ENCODE measurements around the gene ADAM12. TPM values are rescaled to one million over a fixed set of nuclear protein-coding genes. Genes with fewer than 3 reads are reported as not detected.

The ADAM12 gene
- total and polyA plus RNA-seq, 2 of the 13 experiments (the other 11 are each of a cell fraction or from before 2014, with no cell fraction given), result not detected

GRCh38 chr10:125979976-125980375 lies 408.3 kb downstream of the ADAM12 start:
- no peak for FAIRE-seq
- in situ Hi-C loops (cut with HindIII; ENCODE audit: extremely low pct_ligation_motif_present, low pct_unique_long_range_greater_than_20kb) (loop anchor here (10.0 to 25.0 kb wide), 2 partner anchors 407 to 765 kb away; partner anchors contain the start of gene ADAM12), intact Hi-C loops (cut with micrococcal nuclease; ENCODE audit: unreplicated experiment) (loop anchor here (5.0 kb wide), 2 partner anchors 113 to 767 kb away; no protein-coding TSS in a partner anchor)
- Histone ChIP-seq H2AFZ (ENCODE audit: low read length) (no peak overlapping the region), H4K20me1 (ENCODE audit: insufficient read depth, low read length) (no peaks in the 10 kb centered on the region), H3K36me3 (replicated peaks in 1 of 2; ENCODE audit: control insufficient read depth in 1 of 2, insufficient read depth in 2 of 2, low read length in 2 of 2) (no peaks in the 10 kb centered on the region), H3K4me2 (ENCODE audit: low read depth, low read length) (no peak overlapping the region), H3K4me1 (ENCODE audit: insufficient read depth, low read length) (no peaks in the 10 kb centered on the region), H3K4me3 (replicated peaks in 1 of 3; ENCODE audit: insufficient read depth in 1 of 3, low read depth in 2 of 3, low read length in 3 of 3) (no peak overlapping the region), H3K79me2 (ENCODE audit: insufficient read depth, low read length) (no peaks in the 10 kb centered on the region), H3K27ac (ENCODE audit: extremely low read length, insufficient read depth, low read length) (no peak overlapping the region), H3K9me3 (ENCODE audit: low read length) (no peaks in the 10 kb centered on the region), H3K27me3 (ENCODE audit: control insufficient read depth in 1 of 2, insufficient read depth in 2 of 2, low read length in 2 of 2) (peaks cover 3 to 21% of the 10 kb centered on the region in 2 experiments), H3K9ac (ENCODE audit: insufficient read depth, low read depth, low read length) (no peak overlapping the region)
- no peak for ATAC-seq
- ChIA-PET CTCF (ENCODE audit: low intra/inter-chr PET ratio, low total read pairs) (no interaction called here), POLR2A (no interaction called here)
- WGBS (ENCODE audit: low lambda C conversion rate), result 6% methylated on average over 7 of the region's 7 CpGs
- TF ChIP-seq ZFP91 (CRISPR knock-in tag; IDR thresholded peaks at IDR 0.05; ENCODE audit: borderline replicate concordance), result no peak
- TF ChIP-seq, protein P1, sequence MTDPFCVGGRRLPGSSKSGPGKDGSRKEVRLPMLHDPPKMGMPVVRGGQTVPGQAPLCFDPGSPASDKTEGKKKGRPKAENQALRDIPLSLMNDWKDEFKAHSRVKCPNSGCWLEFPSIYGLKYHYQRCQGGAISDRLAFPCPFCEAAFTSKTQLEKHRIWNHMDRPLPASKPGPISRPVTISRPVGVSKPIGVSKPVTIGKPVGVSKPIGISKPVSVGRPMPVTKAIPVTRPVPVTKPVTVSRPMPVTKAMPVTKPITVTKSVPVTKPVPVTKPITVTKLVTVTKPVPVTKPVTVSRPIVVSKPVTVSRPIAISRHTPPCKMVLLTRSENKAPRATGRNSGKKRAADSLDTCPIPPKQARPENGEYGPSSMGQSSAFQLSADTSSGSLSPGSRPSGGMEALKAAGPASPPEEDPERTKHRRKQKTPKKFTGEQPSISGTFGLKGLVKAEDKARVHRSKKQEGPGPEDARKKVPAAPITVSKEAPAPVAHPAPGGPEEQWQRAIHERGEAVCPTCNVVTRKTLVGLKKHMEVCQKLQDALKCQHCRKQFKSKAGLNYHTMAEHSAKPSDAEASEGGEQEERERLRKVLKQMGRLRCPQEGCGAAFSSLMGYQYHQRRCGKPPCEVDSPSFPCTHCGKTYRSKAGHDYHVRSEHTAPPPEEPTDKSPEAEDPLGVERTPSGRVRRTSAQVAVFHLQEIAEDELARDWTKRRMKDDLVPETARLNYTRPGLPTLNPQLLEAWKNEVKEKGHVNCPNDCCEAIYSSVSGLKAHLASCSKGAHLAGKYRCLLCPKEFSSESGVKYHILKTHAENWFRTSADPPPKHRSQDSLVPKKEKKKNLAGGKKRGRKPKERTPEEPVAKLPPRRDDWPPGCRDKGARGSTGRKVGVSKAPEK (CRISPR knock-in tag; IDR thresholded peaks at IDR 0.05; ENCODE audit: borderline replicate concordance), result no peak
- no peak for TF ChIP-seq SRY (CRISPR knock-in tag; IDR thresholded peaks at IDR 0.05)
- TF ChIP-seq ZNF343 (CRISPR knock-in tag; IDR thresholded peaks at IDR 0.05), result no peak
- TF ChIP-seq ZNF180 (CRISPR knock-in tag; IDR thresholded peaks at IDR 0.05; ENCODE audit: borderline replicate concordance, low read depth), result no peak
- no peak for TF ChIP-seq SETDB1 (CRISPR knock-in tag; IDR thresholded peaks at IDR 0.05; ENCODE audit: borderline replicate concordance)
- no peak for TF ChIP-seq JUND (CRISPR knock-in tag; IDR thresholded peaks at IDR 0.05)
- TF ChIP-seq ZNF556 (CRISPR knock-in tag; IDR thresholded peaks at IDR 0.05; ENCODE audit: borderline replicate concordance), result no peak
- TF ChIP-seq ZNF263 (CRISPR knock-in tag; IDR thresholded peaks at IDR 0.05), result no peak
- TF ChIP-seq CSRNP1 (CRISPR knock-in tag; IDR thresholded peaks at IDR 0.05), result no peak
- no peak for TF ChIP-seq ZNF616 (CRISPR knock-in tag; IDR thresholded peaks at IDR 0.05; ENCODE audit: low read depth)
- no peak for TF ChIP-seq SAP130 (CRISPR knock-in tag; IDR thresholded peaks at IDR 0.05; ENCODE audit: low read depth)
- no peak for TF ChIP-seq NR0B2 (CRISPR knock-in tag; IDR thresholded peaks at IDR 0.05)
- DNase-seq (ENCODE audit: low spot score), result no peak
- no TSS peak for BruUV-seq (replicated peaks)
